Keratinocyte (primary cell): ENCODE data around the gene JAZF1.

Experiments used
- EZH2 ChIP-seq: IDR thresholded peaks from one replicate; pipeline ENCODE4 v1.6.1; 2012; ENCODE audit warnings: inconsistent platforms, mild to moderate bottlenecking, low read length, moderate library complexity
- TF ChIP-seq, protein P1 (sequence below), 3 experiments: IDR thresholded peaks in 1 of 3; conservative IDR thresholded peaks in 1 of 3; optimal IDR thresholded peaks in 1 of 3; 2 replicates in 2 of 3; 3 replicates in 1 of 3; pipeline versions ENCODE3 to v1.5.1; 2011; ENCODE audit warnings: low read length in 3 of 3, mild to moderate bottlenecking in 3 of 3, moderate library complexity in 2 of 3, control low read depth in 1 of 3, inconsistent platforms in 1 of 3; ENCODE audit not compliant: insufficient read depth in 2 of 3; ENCODE audit errors: extremely low read depth in 1 of 3

DNA sequence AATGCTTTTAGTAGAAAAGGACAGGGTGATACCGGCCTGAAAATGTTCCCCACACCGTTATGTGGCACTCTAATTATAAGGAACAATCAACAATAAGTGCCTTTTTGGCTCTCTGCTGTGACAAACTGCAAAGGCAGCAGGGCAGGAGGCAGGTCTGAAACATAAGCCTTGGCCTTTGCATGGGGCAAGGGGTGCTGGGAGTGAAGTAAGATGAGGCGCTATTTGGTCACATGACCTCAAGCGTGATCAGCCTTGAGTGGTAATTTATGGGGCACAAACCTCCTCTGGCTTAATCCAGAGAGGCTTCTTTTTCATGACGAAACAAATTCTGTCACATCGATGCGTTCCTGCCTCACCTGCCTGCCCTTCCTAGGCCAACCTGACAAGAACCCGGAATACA is 237.9 kb downstream of the JAZF1 start:
- TF ChIP-seq, protein P1, sequence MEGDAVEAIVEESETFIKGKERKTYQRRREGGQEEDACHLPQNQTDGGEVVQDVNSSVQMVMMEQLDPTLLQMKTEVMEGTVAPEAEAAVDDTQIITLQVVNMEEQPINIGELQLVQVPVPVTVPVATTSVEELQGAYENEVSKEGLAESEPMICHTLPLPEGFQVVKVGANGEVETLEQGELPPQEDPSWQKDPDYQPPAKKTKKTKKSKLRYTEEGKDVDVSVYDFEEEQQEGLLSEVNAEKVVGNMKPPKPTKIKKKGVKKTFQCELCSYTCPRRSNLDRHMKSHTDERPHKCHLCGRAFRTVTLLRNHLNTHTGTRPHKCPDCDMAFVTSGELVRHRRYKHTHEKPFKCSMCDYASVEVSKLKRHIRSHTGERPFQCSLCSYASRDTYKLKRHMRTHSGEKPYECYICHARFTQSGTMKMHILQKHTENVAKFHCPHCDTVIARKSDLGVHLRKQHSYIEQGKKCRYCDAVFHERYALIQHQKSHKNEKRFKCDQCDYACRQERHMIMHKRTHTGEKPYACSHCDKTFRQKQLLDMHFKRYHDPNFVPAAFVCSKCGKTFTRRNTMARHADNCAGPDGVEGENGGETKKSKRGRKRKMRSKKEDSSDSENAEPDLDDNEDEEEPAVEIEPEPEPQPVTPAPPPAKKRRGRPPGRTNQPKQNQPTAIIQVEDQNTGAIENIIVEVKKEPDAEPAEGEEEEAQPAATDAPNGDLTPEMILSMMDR (optimal IDR thresholded peaks at IDR 0.05 in 1 of 3, IDR thresholded peaks at IDR 0.05 in 1 of 3, conservative IDR thresholded peaks at IDR 0.05 in 1 of 3; ENCODE audit: extremely low read depth in 1 of 3, insufficient read depth in 2 of 3, low read length in 3 of 3) = no peak
- no peak for TF ChIP-seq EZH2
